ENCODE measurements around the gene PMPCA. TPM values are rescaled to one million over a fixed set of nuclear protein-coding genes. Genes with fewer than 3 reads are reported as not detected.

PMPCA gene
- polyA plus RNA-seq, 1 experiment = 61.6 TPM

DNA sequence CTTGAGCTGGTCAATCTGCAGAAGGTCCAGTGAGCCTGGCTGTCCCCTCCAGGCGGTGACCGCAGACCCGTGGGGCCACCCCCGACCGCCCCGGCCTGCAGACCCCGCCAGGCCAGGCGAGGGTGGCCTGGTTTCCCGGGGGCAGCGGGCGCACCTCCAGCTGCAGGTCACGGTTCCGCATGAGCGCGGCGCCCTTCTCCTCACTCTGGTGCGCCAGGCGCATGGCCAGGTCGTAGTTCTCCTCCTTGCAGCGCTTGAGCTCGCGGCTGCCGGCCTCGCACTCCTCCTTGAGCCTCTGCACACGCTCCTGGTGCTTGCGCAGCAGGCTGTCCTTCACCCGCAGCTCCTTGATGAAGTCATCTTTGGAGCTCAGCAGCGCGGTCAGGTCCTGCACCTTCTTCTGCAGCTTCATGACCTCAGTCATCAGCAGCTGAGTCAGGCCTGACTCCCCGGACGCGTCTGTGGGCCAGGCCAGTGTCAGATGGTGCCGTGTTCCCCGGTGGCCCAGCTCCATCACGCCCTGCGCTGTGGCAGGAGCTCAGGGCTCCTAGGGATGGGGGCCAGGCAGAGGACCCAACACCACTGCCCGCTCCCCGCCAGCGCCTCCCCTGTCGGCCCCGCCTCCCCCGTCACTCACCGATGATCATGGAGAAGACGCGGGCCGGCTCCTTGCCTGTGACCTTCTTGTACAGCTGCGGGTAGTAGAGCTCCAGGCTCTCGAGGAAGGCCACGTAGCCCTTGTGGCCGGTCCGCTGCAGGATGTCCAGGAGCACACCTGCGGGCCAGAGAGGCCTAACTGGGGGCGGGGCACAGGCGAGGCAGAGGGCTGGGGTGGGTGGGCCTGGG, 39.5 kb upstream of the PMPCA start:
- CTCF ChIA-PET = interaction anchor here (1.2 to 5.4 kb wide), 3 partner anchors 8 to 58 kb away, joined by 3 to 30 read pairs (median 20); partner anchors contain the start of gene DNLZ
- DNase-seq (ENCODE audit: low read depth) = no peak
- no peak overlapping the region for H3K4me3 ChIP-seq (ENCODE audit: low read depth, low read length)
- peaks cover 20% of the 10 kb centered on the region for H3K36me3 ChIP-seq (ENCODE audit: control insufficient read depth, insufficient read depth, low read length)
- H3K27me3 ChIP-seq (ENCODE audit: control insufficient read depth, insufficient read depth, low read length) = no peaks in the 10 kb centered on the region
- TF ChIP-seq, protein P1, sequence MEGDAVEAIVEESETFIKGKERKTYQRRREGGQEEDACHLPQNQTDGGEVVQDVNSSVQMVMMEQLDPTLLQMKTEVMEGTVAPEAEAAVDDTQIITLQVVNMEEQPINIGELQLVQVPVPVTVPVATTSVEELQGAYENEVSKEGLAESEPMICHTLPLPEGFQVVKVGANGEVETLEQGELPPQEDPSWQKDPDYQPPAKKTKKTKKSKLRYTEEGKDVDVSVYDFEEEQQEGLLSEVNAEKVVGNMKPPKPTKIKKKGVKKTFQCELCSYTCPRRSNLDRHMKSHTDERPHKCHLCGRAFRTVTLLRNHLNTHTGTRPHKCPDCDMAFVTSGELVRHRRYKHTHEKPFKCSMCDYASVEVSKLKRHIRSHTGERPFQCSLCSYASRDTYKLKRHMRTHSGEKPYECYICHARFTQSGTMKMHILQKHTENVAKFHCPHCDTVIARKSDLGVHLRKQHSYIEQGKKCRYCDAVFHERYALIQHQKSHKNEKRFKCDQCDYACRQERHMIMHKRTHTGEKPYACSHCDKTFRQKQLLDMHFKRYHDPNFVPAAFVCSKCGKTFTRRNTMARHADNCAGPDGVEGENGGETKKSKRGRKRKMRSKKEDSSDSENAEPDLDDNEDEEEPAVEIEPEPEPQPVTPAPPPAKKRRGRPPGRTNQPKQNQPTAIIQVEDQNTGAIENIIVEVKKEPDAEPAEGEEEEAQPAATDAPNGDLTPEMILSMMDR (IDR thresholded peaks at IDR 0.05; ENCODE audit: insufficient read depth, low read depth, low read length) = no peak
- POLR2A ChIA-PET = no interaction called here

DNA sequence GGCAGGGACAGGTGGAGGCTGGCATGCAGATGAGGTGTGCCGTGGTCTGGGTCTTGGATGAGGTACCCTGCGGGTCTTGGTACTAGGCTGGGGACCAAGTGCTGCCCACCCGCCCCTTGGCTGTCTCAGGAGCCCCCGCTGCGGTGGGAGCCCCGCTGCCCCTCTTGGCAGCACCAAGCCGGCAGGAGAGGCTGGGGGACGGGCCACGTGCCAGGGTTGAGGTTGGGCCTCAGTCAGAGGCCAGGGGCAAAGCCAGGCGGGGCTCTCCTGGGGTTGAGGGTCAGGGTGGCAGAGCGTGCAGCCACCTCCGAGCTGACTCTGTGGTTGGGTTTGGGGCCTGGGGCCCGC, 39.0 kb upstream of the PMPCA start:
- H3K36me3 ChIP-seq (ENCODE audit: control insufficient read depth, insufficient read depth, low read length) = peaks cover 22% of the 10 kb centered on the region
- CTCF ChIA-PET = interaction anchor here (1.1 to 5.4 kb wide), 3 partner anchors 9 to 59 kb away, joined by 4 to 30 read pairs (median 20); partner anchors contain the start of gene DNLZ
- TF ChIP-seq, protein P1 (IDR thresholded peaks at IDR 0.05; ENCODE audit: insufficient read depth, low read depth, low read length) = no peak
- POLR2A ChIA-PET = no interaction called here
- H3K27me3 ChIP-seq (ENCODE audit: control insufficient read depth, insufficient read depth, low read length) = no peaks in the 10 kb centered on the region
- no peak for DNase-seq (ENCODE audit: low read depth)
- H3K4me3 ChIP-seq (ENCODE audit: low read depth, low read length) = no peak overlapping the region

DNA sequence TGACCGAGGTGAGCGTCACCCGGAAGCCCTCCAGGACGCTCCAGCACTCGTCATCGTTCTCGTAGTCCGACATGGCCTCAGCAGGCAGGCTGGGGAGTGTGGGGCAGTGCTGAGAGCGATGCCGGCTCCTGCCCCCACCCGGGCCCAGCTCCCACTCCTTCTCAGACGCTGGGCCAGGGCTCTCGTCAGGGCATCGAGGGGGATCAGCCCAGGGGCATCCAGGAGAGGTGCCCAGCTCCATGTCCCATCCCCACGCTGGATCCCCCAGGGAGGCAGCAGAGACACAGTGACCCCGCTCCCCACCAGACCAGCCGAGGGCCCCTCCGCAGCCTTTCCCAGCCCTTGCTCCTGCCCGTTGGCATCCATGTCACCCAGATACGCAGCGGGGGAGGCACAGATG, 38.5 kb upstream of the PMPCA start:
- POLR2A ChIA-PET = no interaction called here
- no peak for DNase-seq (ENCODE audit: low read depth)
- Histone ChIP-seq H3K27me3 (ENCODE audit: control insufficient read depth, insufficient read depth, low read length) (no peaks in the 10 kb centered on the region), H3K4me3 (ENCODE audit: low read depth, low read length) (peak overlapping the region; percentile 35), H3K36me3 (ENCODE audit: control insufficient read depth, insufficient read depth, low read length) (peaks cover 20% of the 10 kb centered on the region)
- TF ChIP-seq, protein P1 (IDR thresholded peaks at IDR 0.05; ENCODE audit: insufficient read depth, low read depth, low read length) = no peak
- CTCF ChIA-PET = interaction anchor here (0.7 to 5.4 kb wide), 8 partner anchors 9 to 68 kb away, joined by 3 to 30 read pairs (median 4); partner anchors contain the start of genes DNLZ and INPP5E

DNA sequence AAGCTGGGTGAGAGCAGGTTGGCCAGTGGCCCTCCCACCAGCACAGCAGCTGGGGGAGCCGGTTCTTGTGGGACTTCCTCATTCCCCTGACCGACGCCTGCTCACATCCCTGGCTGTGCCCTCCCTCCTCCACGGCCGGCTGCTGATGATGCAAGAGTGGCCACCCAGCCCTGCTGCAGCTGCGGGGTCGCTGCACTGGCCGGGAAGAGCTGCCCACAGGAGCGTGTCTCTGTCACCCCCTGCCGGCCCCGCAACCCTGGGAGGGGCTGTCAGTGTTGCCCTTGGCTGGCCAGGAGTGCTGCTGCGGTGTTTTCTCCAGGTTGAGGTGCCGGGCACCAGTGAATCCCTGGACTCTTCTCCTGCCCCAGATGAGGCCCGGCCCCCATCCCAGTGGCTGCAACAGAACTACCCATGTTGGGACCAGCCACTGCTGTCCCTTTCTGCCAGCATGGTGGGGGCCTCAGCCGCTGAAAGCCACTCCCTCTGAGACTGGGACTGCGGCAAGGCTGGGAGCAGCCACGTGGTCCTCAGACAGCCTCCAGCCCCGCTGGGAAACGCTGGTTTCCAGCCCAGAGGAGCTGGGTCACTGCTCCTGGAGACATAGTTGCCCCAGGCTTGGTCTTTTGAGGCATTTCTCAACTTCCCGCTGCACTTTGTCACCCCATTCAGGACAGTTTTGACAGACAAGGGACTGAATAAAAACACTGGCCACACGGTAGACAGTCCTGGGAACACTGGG, 37.7 kb upstream of the PMPCA start:
- CTCF ChIA-PET = interaction anchor here (0.7 to 5.4 kb wide), 10 partner anchors 9 to 67 kb away, joined by 3 to 30 read pairs (median 4); partner anchors contain the start of genes DNLZ and INPP5E
- POLR2A ChIA-PET = no interaction called here
- TF ChIP-seq, protein P1 (IDR thresholded peaks at IDR 0.05; ENCODE audit: insufficient read depth, low read depth, low read length) = peak; percentile 49
- Histone ChIP-seq H3K36me3 (ENCODE audit: control insufficient read depth, insufficient read depth, low read length) (peaks cover 20% of the 10 kb centered on the region), H3K27me3 (ENCODE audit: control insufficient read depth, insufficient read depth, low read length) (no peaks in the 10 kb centered on the region), H3K4me3 (ENCODE audit: low read depth, low read length) (peak overlapping the region; percentile 35)
- peak; percentile 39 for DNase-seq (ENCODE audit: low read depth)

All from BJ (cell line).